Stimulated activated CD8-positive, alpha-beta memory T cell treated with anti-CD3 and anti-CD28 coated beads, Interleukin-4, amount 100 ng/mL, for 1 hour (primary cell): ENCODE results near the gene THAP5.
"Not testable (repeated sequence)": the region's sequence is repeated elsewhere in the genome, so short reads cannot be mapped to it uniquely, and the experiment has no call there.

ENCODE experiments used
- DNase-seq, 2 donors: peaks; one replicate each; pipeline ENCODE4 v3.0.0-alpha.2; 2020; ENCODE audit warnings: low read depth in 2 of 2, low spot score in 1 of 2

Gene THAP5

GRCh38 chr7:108585843-108586242, 16.3 kb upstream of the THAP5 start:
- no peak for DNase-seq

- DNase-seq, result no peak
Observed at GRCh38 chr7:108584211-108584610, 14.7 kb upstream of the THAP5 start.

- DNase-seq, result no peak
Observed at GRCh38 chr7:108581655-108582491, 12.4 kb upstream of the THAP5 start.

GRCh38 chr7:108580298-108580697, 10.8 kb upstream of the THAP5 start:
- no peak for DNase-seq

GRCh38 chr7:108578937-108579336, 9.4 kb upstream of the THAP5 start:
- DNase-seq, result no peak

- DNase-seq, result no peak
Observed at GRCh38 chr7:108576116-108576515, 6.6 kb upstream of the THAP5 start.

- no peak for DNase-seq
Observed at GRCh38 chr7:108575156-108575555, 5.7 kb upstream of the THAP5 start.

GRCh38 chr7:108572480-108572879, 3.0 kb upstream of the THAP5 start:
- no peak for DNase-seq

GRCh38 chr7:108570146-108570755, 745 bp upstream of the THAP5 start:
- DNase-seq, result peak; percentile 5 to 8

- DNase-seq, result no peak
Observed at GRCh38 chr7:108568801-108569380, 615 bp downstream of the THAP5 start.

GRCh38 chr7:108565987-108566386, 3.5 kb downstream of the THAP5 start:
- no peak for DNase-seq

GRCh38 chr7:108561047-108561619, 8.4 kb downstream of the THAP5 start:
- DNase-seq, result no peak

GRCh38 chr7:108559253-108559652, 10.3 kb downstream of the THAP5 start:
- DNase-seq, result no peak

- DNase-seq, result no peak
Observed at GRCh38 chr7:108557617-108558016, 11.9 kb downstream of the THAP5 start.

GRCh38 chr7:108557191-108557590, 12.3 kb downstream of the THAP5 start:
- no peak for DNase-seq

- not testable (repeated sequence) for DNase-seq
Observed at GRCh38 chr7:108556665-108557064, 12.8 kb downstream of the THAP5 start.

- not testable (repeated sequence) for DNase-seq
Observed at GRCh38 chr7:108548141-108548896, 21.2 kb downstream of the THAP5 start.

- DNase-seq, result no peak
Observed at GRCh38 chr7:108541478-108541877, 28.0 kb downstream of the THAP5 start.

- DNase-seq, result not testable (repeated sequence)
Observed at GRCh38 chr7:108538685-108539084, 30.8 kb downstream of the THAP5 start.

GRCh38 chr7:108538236-108538635, 31.3 kb downstream of the THAP5 start:
- DNase-seq, result not testable (repeated sequence)

- DNase-seq, result no peak
Observed at GRCh38 chr7:108537229-108537628, 32.3 kb downstream of the THAP5 start.
